HFFc6 (cell line): ENCODE results near the gene ABCG2. TPM values are rescaled to one million over a fixed set of nuclear protein-coding genes. Genes with fewer than 3 reads are reported as not detected.
"Not testable (repeated sequence)": the region's sequence is repeated elsewhere in the genome, so short reads cannot be mapped to it uniquely, and the experiment has no call there.

Experiments used
- DNase-seq: peaks from one replicate; pipeline ENCODE4 v3.0.0-alpha.2; 2018
- H3K27ac Mint-ChIP-seq: 2 replicates; pipeline ENCODE4 v1.8.0; 2020; ENCODE audit warnings: mild to moderate bottlenecking, mixed read lengths
- H3K27me3 Mint-ChIP-seq: 2 replicates; pipeline ENCODE4 v1.8.0; 2021; ENCODE audit warnings: mild to moderate bottlenecking, moderate library complexity, mixed read lengths; ENCODE audit not compliant: insufficient read depth
- H3K36me3 Mint-ChIP-seq: 2 replicates; pipeline ENCODE4 v1.8.0; 2021; ENCODE audit warnings: low read depth, mixed read lengths
- H3K4me1 Mint-ChIP-seq: 2 replicates; pipeline ENCODE4 v1.8.0; 2020; ENCODE audit warnings: low read depth, mixed read lengths
- H3K4me3 Mint-ChIP-seq: 2 replicates; pipeline ENCODE4 v1.8.0; 2020; ENCODE audit warnings: mild to moderate bottlenecking, moderate library complexity, mixed read lengths
- H3K9me3 Mint-ChIP-seq: 2 replicates; pipeline ENCODE4 v1.8.0; 2020; ENCODE audit warnings: mild to moderate bottlenecking, mixed read lengths
- total RNA-seq, 6 experiments: library from RNA; stranded (reverse); fragmentation: NEBNext Ultra II Directional; extraction: Animal tissue kit (Norgen Biotek cat#: 25700); gene quantifications; 2 replicates in 1 of 6; 3 replicates in 5 of 6; pipeline ENCODE4 v1.2.3, GENCODE V29; 2021
- TF ChIP-seq, protein P1 (sequence below): fragments of 200-600 bp; sonication (generic); IDR thresholded peaks from 2 replicates; pipeline ENCODE4 v1.5.0; 2021; ENCODE audit warnings: antibody characterized with exemption, mild to moderate bottlenecking

The ABCG2 gene
- total RNA-seq, 6 experiments from 2014 or later = 0.10 to 0.33 (median 0.13) TPM

DNA sequence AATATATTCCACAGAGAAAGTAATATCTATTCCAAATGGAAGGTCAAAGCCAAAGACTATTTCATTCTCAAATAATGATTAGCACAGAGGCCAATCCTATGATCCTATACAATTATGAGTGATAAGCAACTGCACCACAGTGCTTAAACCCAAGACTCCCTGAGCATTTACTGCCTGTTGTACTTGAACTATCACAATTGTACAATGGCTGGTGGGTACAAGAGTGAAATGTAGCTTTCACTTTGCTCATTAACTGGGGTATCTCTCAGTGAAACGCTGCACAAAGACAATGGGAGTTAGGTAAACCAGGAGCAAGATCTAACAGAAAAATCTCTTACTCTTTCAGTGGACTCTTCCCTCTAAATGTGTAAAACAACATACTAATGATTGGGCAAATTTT, 24.3 kb downstream of the ABCG2 start:
- Mint-ChIP-seq H3K4me3 (no peak overlapping the region), H3K27me3 (peaks cover 8% of the 10 kb centered on the region), H3K4me1 (peaks cover 30% of the 10 kb centered on the region), H3K36me3 (no peaks in the 10 kb centered on the region), H3K27ac (no peak overlapping the region), H3K9me3 (no peaks in the 10 kb centered on the region)
- no peak for DNase-seq
- TF ChIP-seq, protein P1, sequence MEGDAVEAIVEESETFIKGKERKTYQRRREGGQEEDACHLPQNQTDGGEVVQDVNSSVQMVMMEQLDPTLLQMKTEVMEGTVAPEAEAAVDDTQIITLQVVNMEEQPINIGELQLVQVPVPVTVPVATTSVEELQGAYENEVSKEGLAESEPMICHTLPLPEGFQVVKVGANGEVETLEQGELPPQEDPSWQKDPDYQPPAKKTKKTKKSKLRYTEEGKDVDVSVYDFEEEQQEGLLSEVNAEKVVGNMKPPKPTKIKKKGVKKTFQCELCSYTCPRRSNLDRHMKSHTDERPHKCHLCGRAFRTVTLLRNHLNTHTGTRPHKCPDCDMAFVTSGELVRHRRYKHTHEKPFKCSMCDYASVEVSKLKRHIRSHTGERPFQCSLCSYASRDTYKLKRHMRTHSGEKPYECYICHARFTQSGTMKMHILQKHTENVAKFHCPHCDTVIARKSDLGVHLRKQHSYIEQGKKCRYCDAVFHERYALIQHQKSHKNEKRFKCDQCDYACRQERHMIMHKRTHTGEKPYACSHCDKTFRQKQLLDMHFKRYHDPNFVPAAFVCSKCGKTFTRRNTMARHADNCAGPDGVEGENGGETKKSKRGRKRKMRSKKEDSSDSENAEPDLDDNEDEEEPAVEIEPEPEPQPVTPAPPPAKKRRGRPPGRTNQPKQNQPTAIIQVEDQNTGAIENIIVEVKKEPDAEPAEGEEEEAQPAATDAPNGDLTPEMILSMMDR = no peak

DNA sequence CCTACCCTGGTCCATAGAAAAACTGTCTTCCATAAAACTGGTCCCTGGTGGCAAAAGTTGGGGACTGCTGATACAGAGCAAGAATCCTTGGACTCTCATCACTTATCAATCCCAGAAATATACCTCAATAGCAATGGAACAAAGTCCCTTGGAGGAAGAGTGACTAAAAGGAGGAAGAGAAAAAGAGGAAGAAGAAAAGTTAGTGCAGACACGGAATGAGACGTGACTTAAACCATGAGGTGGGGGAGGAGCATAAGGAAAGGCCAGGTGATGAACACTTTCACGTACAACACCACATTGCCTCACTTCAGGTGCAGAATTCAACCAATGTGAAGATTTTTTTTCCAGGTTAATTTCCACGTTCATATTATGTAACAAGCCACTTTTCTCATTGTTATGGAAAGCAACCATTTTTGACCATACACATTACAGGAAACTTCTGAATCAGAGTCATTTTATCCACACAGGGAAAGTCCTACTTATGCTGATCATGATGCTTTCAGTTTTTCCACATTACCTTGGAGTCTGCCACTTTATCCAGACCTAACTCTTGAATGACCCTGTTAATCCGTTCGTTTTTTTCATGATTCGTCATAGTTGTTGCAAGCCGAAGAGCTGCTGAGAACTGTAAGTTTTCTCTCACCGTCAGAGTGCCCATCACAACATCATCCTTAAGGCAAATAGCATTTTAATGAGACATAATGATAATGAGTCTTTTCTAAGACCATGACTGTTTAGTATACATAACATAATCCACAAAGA, 27.7 kb downstream of the ABCG2 start:
- H3K4me1 Mint-ChIP-seq = no peaks in the 10 kb centered on the region
- TF ChIP-seq, protein P1 = no peak
- H3K9me3 Mint-ChIP-seq = no peaks in the 10 kb centered on the region; the same call in 1 of the 2 replicates
- no peak overlapping the region for H3K27ac Mint-ChIP-seq
- H3K27me3 Mint-ChIP-seq = peaks cover 14% of the 10 kb centered on the region
- H3K4me3 Mint-ChIP-seq = no peak overlapping the region
- no peaks in the 10 kb centered on the region for H3K36me3 Mint-ChIP-seq
- DNase-seq = no peak

DNA sequence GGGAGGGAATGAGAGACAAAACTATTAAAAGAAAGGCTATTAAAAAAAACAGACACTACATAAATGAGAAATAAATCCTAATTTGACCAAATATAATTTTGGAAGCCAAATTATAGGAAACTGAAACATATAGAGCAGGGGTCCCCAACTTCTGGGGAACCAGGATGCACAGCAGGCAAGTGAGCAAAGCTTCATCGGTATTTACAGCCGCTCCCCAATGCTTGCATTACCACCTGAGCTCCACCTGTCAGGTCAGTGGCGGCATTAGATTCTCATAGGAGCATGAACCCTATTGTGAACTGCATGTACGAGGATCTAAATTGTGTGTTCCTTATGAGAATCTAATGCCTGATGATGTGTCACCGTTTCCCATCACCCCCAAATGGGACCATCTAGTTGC, 28.4 kb downstream of the ABCG2 start:
- peaks cover 13% of the 10 kb centered on the region for H3K27me3 Mint-ChIP-seq
- no peaks in the 10 kb centered on the region for H3K4me1 Mint-ChIP-seq
- H3K9me3 Mint-ChIP-seq = no peaks in the 10 kb centered on the region; the same call in 1 of the 2 replicates
- TF ChIP-seq, protein P1 = no peak
- H3K36me3 Mint-ChIP-seq = no peaks in the 10 kb centered on the region; the same call in 1 of the 2 replicates
- DNase-seq = no peak
- H3K27ac Mint-ChIP-seq = no peak overlapping the region
- no peak overlapping the region for H3K4me3 Mint-ChIP-seq

DNA sequence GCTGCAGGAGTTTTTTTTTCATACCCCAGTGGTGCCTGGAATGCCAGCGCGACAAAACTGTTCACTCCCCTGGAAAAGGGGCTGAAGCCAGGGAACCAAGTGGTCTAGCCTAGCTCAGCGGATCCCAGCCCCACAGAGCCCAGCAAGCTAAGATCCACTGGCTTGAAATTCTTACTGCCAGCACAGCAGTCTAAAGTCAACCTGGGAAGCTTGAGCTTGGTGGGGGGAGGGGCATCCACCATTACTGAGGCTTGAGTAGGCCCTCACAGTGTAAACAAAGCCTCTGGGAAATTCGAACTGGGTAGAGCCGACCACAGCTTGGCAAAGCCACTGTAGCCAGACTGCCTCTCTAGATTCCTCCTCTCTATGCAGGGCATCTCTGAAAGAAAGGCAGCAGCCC, 36.2 kb downstream of the ABCG2 start:
- H3K4me3 Mint-ChIP-seq, H3K4me1 Mint-ChIP-seq, DNase-seq, H3K27me3 Mint-ChIP-seq, H3K27ac Mint-ChIP-seq: not testable (repeated sequence)
- Mint-ChIP-seq H3K36me3 (peaks cover 28% of the 10 kb centered on the region), H3K9me3 (peaks cover 27% of the 10 kb centered on the region)

DNA sequence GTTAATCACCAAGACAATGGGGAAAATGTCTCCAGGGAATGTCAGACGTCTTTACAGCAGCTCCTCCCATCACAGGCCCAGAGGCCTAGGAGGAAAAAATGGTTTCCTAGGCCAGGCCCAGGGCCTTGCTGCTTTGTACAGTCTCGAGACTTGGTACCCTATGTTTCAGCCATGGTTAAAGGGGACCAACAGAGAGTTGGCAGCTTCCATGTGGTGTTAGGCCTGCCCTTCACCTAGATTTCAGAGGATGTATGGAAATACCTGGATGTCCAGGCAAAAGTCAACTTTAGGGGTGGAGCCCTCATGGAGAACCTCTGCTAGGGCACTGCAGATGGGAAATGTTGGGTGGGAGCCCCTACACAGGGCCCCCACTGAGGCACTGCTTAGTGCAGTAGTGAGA, 38.5 kb downstream of the ABCG2 start:
- Mint-ChIP-seq H3K9me3 (peaks cover 27% of the 10 kb centered on the region), H3K36me3 (peaks cover 28% of the 10 kb centered on the region), H3K27ac (no peak overlapping the region), H3K27me3 (peaks cover 4% of the 10 kb centered on the region; the same call in 1 of the 2 replicates), H3K4me1 (no peaks in the 10 kb centered on the region), H3K4me3 (no peak overlapping the region)
- no peak for DNase-seq
- TF ChIP-seq, protein P1 = no peak

DNA sequence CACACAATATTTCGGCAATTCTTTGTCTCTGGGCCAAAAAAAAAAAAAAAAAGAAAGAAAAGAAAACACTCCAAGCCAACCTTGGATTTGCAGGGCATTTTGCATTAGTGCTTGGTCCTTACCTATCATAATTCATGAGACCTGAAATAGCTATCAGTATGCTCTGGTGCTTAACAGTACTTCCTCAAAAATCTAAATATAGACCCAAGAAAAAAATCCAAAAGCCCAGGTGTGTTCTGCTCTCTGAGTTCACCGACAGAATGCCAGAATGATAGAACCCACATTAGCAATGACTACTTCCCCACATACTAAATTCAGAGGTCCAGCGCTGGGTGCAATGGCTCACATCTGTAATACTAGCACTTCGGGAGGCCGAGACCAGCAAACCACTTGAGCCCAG, 42.9 kb downstream of the ABCG2 start:
- TF ChIP-seq, protein P1 = no peak
- Mint-ChIP-seq H3K9me3 (peaks cover 18% of the 10 kb centered on the region), H3K27me3 (no peaks in the 10 kb centered on the region), H3K27ac (no peak overlapping the region), H3K36me3 (peaks cover 15% of the 10 kb centered on the region), H3K4me3 (no peak overlapping the region), H3K4me1 (no peaks in the 10 kb centered on the region)
- DNase-seq = no peak
